Stromal cell of bone marrow (primary cell): ENCODE data around the gene TSPAN1.
"Not testable (repeated sequence)": the region's sequence is repeated elsewhere in the genome, so short reads cannot be mapped to it uniquely, and the experiment has no call there.

Experiments used
- DNase-seq: peaks from one replicate; pipeline ENCODE4 v3.0.0-alpha.2; 2012; ENCODE audit warnings: low read depth

TSPAN1 gene

GRCh38 chr1:46219551-46220520 lies 44.9 kb downstream of the TSPAN1 start:
- no peak for DNase-seq

DNA sequence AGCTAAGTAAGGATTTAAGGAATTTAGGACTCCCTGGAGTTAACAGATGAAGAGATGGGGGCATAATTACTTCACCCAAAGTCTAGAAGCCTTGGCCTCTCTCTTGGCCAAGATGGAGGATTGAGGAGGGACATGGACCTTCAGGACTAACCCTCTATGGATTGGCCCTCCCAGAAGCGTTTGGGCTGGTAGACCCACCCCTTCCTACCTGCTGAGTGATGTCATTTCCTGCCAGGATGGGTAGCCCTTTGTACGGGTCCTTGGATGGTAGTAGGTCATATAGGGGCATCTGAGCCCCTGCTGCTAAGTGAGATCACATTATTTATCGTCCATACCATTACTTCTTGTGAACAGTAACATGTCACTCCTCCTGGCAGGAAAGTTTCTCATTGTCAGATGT lies 45.9 kb downstream of the TSPAN1 start:
- DNase-seq, result no peak

DNA sequence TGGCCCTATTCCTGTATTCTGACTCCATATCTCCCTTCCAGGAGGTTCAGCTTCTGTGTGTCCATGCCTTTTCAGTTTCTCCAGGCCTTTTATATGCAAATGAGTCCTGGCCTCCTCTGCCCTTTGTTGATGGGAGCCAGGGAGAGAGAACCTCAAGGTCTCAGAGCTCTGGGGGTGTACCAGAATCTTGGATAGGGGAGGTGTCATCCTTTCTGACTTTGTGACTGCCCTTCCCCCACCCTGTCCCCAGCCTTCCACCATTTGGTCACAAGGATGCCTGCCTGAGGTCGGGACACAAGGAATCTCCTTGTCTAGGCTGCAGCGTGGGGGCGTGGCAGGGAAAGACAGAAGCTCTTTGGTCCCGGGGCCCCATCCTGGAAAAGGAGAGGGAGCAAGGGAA lies 46.9 kb downstream of the TSPAN1 start:
- DNase-seq, result no peak

DNA sequence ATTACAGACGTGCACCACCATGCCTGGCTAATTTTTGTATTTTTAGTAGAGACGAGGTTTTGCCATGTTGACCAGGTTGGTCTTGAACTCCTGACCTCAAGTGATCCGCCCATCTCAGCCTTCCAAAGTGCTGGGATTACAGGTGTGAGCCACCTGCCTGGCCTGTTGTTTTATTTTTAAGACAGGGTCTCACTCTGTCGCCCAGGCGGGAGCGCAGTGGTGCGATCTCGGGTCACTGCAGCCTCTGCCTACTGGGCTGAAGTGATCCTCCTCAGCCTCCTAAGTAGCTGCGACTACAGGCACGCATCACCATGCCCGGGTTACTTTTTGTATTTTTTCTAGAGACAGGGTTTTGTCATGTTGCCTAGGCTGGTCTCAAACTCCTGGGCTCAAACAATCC lies 48.2 kb downstream of the TSPAN1 start:
- not testable (repeated sequence) for DNase-seq

- peak; percentile 80 for DNase-seq
Measured at GRCh38 chr1:46223472-46223943, 48.6 kb downstream of the TSPAN1 start.

- no peak for DNase-seq
Measured at GRCh38 chr1:46224966-46225365, 50.1 kb downstream of the TSPAN1 start.

GRCh38 chr1:46231231-46231630 lies 56.3 kb downstream of the TSPAN1 start:
- DNase-seq, result not testable (repeated sequence)
